Endothelial cell of umbilical vein (primary cell): ENCODE results near the gene IAPP. TPM values are rescaled to one million over a fixed set of nuclear protein-coding genes. Genes with fewer than 3 reads are reported as not detected.
"Not testable (repeated sequence)": the region's sequence is repeated elsewhere in the genome, so short reads cannot be mapped to it uniquely, and the experiment has no call there.

Experiments used
- BruUV-seq: library from RNA; stranded (reverse); fragments of 400-500 nt; replicated peaks from 2 replicates; lab custom pipeline; 2021; lab: Mats Ljungman, UMichigan
- CTCF ChIA-PET: fragments of 300-600, 350-600 bp; sonication (Branson Sonifier 250); formaldehyde crosslinking; loops from one replicate; lab custom pipeline; 2021; ENCODE audit warnings: antibody characterized with exemption, inconsistent platforms; lab: Charles Lee
- POLR2A ChIA-PET: fragments of 300-600, 350-600 bp; sonication (Branson Sonifier 250); formaldehyde crosslinking; loops from one replicate; lab custom pipeline; 2021; ENCODE audit warnings: antibody characterized with exemption, inconsistent platforms; lab: Charles Lee
- DNase-seq: peaks from one replicate; pipeline ENCODE4 v3.0.0-alpha.2; 2011; ENCODE audit warnings: low read depth, low spot score
- FAIRE-seq: peaks from 2 replicates; lab custom pipeline; 2011; peaks lifted over from hg19 to GRCh38; lab: Jason Lieb, UNC
- H2AFZ ChIP-seq: 2 replicates; pipeline ENCODE4 v1.6.0; 2012; ENCODE audit warnings: low read depth, low read length, control low read depth, inconsistent platforms
- H3K27ac ChIP-seq: 2 replicates; pipeline ENCODE4 v1.5.1; 2011; ENCODE audit warnings: low read depth, mild to moderate bottlenecking, control low read depth, low read length, moderate library complexity; ENCODE audit not compliant: insufficient read depth
- H3K27me3 ChIP-seq, 2 experiments: 2 replicates each; pipeline versions ENCODE4 v1.6.0 to v1.6.1; 2011; ENCODE audit warnings: low read length in 2 of 2, mixed read lengths in 1 of 2; ENCODE audit not compliant: control insufficient read depth in 2 of 2, insufficient read depth in 2 of 2
- H3K36me3 ChIP-seq, 2 experiments: 2 replicates in 1 of 2; 3 replicates in 1 of 2; pipeline ENCODE4 v1.5.1; 2011; ENCODE audit warnings: low read length in 2 of 2, mild to moderate bottlenecking in 1 of 2, moderate library complexity in 1 of 2; ENCODE audit not compliant: control insufficient read depth in 2 of 2, insufficient read depth in 2 of 2; ENCODE audit errors: extremely low read depth in 1 of 2
- H3K4me1 ChIP-seq: 3 replicates; pipeline ENCODE4 v1.5.1; 2011; ENCODE audit warnings: mild to moderate bottlenecking, low read length; ENCODE audit not compliant: control insufficient read depth, insufficient read depth; ENCODE audit errors: extremely low read depth
- H3K4me2 ChIP-seq: 2 replicates; pipeline ENCODE4 v1.6.1; 2011; ENCODE audit warnings: low read length, control low read depth, mixed read lengths; ENCODE audit not compliant: insufficient read depth
- H3K4me3 ChIP-seq, 3 experiments: fragments of 200-600 bp in 1 of 3; sonication (generic), shearing (Covaris generic) in 1 of 3; replicated peaks in 1 of 3; 2 replicates each; pipeline ENCODE4 v1.5.1; 2011 to 2016; ENCODE audit warnings: control low read depth in 3 of 3, low read length in 3 of 3, mild to moderate bottlenecking in 2 of 3, inconsistent platforms in 1 of 3, low read depth in 1 of 3, moderate library complexity in 1 of 3; ENCODE audit not compliant: insufficient read depth in 1 of 3
- H3K79me2 ChIP-seq: 2 replicates; pipeline ENCODE4 v1.6.0; 2012; ENCODE audit warnings: low read length, inconsistent platforms; ENCODE audit not compliant: control insufficient read depth, insufficient read depth
- H3K9ac ChIP-seq: replicated peaks from 2 replicates; pipeline ENCODE3; 2011; ENCODE audit warnings: low read length, control low read depth; ENCODE audit not compliant: insufficient read depth; ENCODE audit errors: extremely low read depth
- H3K9me1 ChIP-seq: replicated peaks from 3 replicates; pipeline ENCODE4 v1.6.0; 2011; ENCODE audit warnings: mild to moderate bottlenecking, low read length; ENCODE audit not compliant: control insufficient read depth, insufficient read depth; ENCODE audit errors: extremely low read depth
- H3K9me3 ChIP-seq: replicated peaks from 2 replicates; pipeline ENCODE4 v1.5.1; 2012; ENCODE audit warnings: low read length, inconsistent platforms; ENCODE audit not compliant: control insufficient read depth, insufficient read depth
- H4K20me1 ChIP-seq: replicated peaks from 2 replicates; pipeline ENCODE3; 2011; ENCODE audit warnings: mild to moderate bottlenecking, low read length; ENCODE audit not compliant: control insufficient read depth, insufficient read depth; ENCODE audit errors: extremely low read depth
- JUN ChIP-seq: IDR thresholded peaks from 2 replicates; pipeline ENCODE4 v1.6.1; 2011; ENCODE audit warnings: borderline replicate concordance, low read depth; ENCODE audit not compliant: insufficient read length, insufficient read depth
- POLR2AphosphoS5 ChIP-seq: IDR thresholded peaks from 2 replicates; pipeline ENCODE4 v1.6.1; 2012; ENCODE audit warnings: low read depth, mild to moderate bottlenecking, control low read depth, low read length, moderate library complexity; ENCODE audit not compliant: insufficient read depth
- dilution Hi-C: fragments of 300-500 bp; cut with MboI; formaldehyde crosslinking; loops from one replicate; pipeline ENCODE4 v1.15.0; 2019; ENCODE audit warnings: low sequenced_read_pairs; ENCODE audit not compliant: extremely low pct_ligation_motif_present
- intact Hi-C: fragments of 100-400 bp; cut with micrococcal nuclease; formaldehyde crosslinking; loops from one replicate; pipeline ENCODE4 v1.10.0; 2022
- polyA plus RNA-seq, 4 experiments: library from polyadenylated mRNA; depleted of rRNA in 3 of 4; stranded (reverse) in 3 of 4; unstranded in 1 of 4; fragments of >200 nt; gene quantifications; 2 replicates each; pipeline versions ENCODE4 v1.2.1 to v1.2.3, GENCODE V29; 2011 to 2012; ENCODE audit warnings: missing spikeins in 1 of 4
- total RNA-seq: library from RNA; stranded (reverse); gene quantifications from 2 replicates; pipeline ENCODE4 v1.2.3, GENCODE V29; 2021
- TF ChIP-seq, protein P1 (sequence below): IDR thresholded peaks from 2 replicates; pipeline ENCODE4 v1.6.1; 2011; ENCODE audit not compliant: insufficient read depth, insufficient read length

IAPP gene
- total and polyA plus RNA-seq, 2 donors (not counting 3 experiments of a cell fraction or from before 2014, with no cell fraction given), result not detected

DNA sequence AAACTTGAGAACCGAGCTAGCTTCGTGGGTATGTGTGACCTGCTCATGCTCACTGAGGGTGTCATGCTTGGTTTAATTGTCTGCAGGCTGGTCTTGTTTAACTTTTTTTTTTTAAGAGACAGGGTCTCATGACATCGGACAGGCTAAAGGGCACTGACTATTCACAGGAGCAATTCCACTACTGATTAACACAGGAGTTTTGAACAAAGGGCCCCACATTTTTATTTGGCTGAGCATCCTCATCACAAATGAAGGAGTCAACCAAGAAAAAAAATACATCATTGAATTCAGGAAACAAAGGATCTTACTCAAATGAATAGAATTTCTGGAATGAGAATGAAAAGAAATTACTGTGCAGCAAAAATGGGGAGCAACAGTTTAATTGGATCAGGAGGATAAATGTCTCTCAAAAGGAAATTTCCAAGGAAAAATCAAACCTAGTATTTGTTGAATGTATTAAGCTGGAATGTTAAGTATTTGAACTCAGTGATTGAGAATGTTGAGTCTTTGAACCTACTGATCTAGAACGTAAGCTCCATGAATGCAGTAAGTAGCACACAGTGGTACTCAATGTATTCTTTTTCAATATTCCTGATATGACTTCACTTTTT lies 43.9 kb downstream of the IAPP start:
- Histone ChIP-seq H3K9me1 (no peaks in the 10 kb centered on the region), H3K9ac (peak overlapping the region; percentile 54), H4K20me1 (no peaks in the 10 kb centered on the region), H3K27ac (peak overlapping the region; percentile 84), H3K4me1 (peaks cover 23% of the 10 kb centered on the region), H3K36me3 (no peaks in the 10 kb centered on the region), H3K4me2 (peak overlapping the region; percentile 23), H3K4me3 (no peak overlapping the region), H3K9me3 (no peaks in the 10 kb centered on the region), H2AFZ (peak overlapping the region; percentile 10), H3K27me3 (no peaks in the 10 kb centered on the region), H3K79me2 (no peaks in the 10 kb centered on the region)
- intact Hi-C loops (loop anchor here (2.0 kb wide), 1 partner anchor 20 kb away; the partner anchor contains the start of gene PYROXD1), dilution Hi-C loops (no loop called here)
- TF ChIP-seq, protein P1, sequence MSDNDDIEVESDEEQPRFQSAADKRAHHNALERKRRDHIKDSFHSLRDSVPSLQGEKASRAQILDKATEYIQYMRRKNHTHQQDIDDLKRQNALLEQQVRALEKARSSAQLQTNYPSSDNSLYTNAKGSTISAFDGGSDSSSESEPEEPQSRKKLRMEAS, result no peak
- TF ChIP-seq JUN (peak; percentile 8), POLR2AphosphoS5 (peak; percentile 17)
- ChIA-PET CTCF (interaction anchor here (1.1 to 1.7 kb wide), 6 partner anchors 9 to 103 kb away, joined by 3 to 10 read pairs (median 3); partner anchors contain the start of gene PYROXD1), POLR2A (no interaction called here)
- BruUV-seq, result no TSS peak
- peak; percentile 76 for DNase-seq
- FAIRE-seq, result peak; percentile 84

DNA sequence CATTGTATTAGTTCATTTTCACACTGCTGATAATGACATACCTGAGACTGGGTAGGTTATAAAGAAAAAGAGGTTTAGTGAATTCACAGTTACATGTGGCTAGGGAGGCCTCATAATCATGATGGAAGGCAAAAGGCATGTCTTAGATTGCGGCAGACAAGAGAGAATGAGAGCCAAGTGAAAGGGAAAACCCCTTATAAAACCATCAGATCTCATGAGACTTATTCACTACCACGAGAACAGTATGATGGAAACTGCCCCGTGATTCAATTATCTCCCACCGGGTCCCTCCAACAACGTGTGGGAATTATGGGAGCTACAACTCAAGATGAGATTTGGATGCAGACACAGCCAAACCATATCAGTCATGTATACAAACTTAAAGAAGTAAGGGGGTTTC lies 45.7 kb downstream of the IAPP start:
- H3K79me2 ChIP-seq, DNase-seq, FAIRE-seq, dilution Hi-C loops, BruUV-seq, CTCF ChIA-PET, H3K4me2 ChIP-seq, H3K4me3 ChIP-seq, H3K27me3 ChIP-seq, H3K9ac ChIP-seq, H4K20me1 ChIP-seq, intact Hi-C loops, H2AFZ ChIP-seq, H3K9me3 ChIP-seq, H3K27ac ChIP-seq, H3K9me1 ChIP-seq, H3K36me3 ChIP-seq: not testable (repeated sequence)
- POLR2A ChIA-PET, result interaction anchor here (0.6 kb wide), 1 partner anchor 10 kb away, joined by 3 read pairs; no protein-coding TSS in a partner anchor
- H3K4me1 ChIP-seq, result peaks cover 23% of the 10 kb centered on the region

DNA sequence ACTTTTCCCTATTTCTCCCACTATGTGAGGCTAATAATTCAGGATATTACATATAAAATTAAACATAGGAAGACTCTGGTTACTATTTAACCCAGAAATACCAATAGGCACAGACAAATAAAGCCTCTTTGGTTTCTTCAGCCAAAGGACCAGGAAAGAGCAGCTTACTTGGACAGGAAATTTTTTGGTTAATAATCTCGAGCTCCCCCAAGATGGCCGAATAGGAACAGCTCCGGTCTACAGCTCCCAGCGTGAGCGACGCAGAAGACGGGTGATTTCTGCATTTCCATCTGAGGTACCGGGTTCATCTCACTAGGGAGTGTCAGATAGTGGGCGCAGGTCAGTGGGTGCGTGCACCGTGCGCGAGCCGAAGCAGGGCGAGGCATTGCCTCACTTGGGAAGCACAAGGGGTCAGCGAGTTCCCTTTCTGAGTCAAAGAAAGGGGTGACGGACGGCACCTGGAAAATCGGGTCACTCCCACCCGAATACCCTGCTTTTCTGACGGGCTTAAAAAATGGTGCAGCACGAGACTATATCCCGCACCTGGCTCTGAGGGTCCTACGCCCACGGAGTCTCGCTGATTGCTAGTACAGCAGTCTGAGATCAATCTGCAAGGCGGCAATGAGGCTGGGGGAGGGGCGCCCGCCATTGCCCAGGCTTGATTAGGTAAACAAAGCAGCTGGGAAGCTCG lies 46.5 kb downstream of the IAPP start:
- BruUV-seq, CTCF ChIA-PET, intact Hi-C loops: not testable (repeated sequence)

More for the DNA sequence above, 46.5 kb downstream of the IAPP start:
- H3K9me1 ChIP-seq, H3K79me2 ChIP-seq, POLR2A ChIA-PET, dilution Hi-C loops, H2AFZ ChIP-seq, H3K9me3 ChIP-seq, DNase-seq, H4K20me1 ChIP-seq, H3K36me3 ChIP-seq, H3K27me3 ChIP-seq, H3K27ac ChIP-seq, FAIRE-seq, H3K4me3 ChIP-seq, H3K4me2 ChIP-seq, H3K9ac ChIP-seq: not testable (repeated sequence)
- H3K4me1 ChIP-seq, result peaks cover 23% of the 10 kb centered on the region
